ENCODE measurements around the gene MAST1. TPM values are rescaled to one million over a fixed set of nuclear protein-coding genes. Genes with fewer than 3 reads are reported as not detected.

Gene MAST1
- total RNA-seq, 1 experiment from 2014 or later: 28.9 TPM

GRCh38 chr19:12859546-12859945, 21.2 kb downstream of the MAST1 start:
- H3K9me2 ChIP-seq (ENCODE audit: insufficient read depth): no peaks in the 10 kb centered on the region
- no peak overlapping the region for H2AFZ ChIP-seq (ENCODE audit: low read depth, low read length, poor library complexity, severe bottlenecking)
- H3K9me3 ChIP-seq (ENCODE audit: control insufficient read depth in 1 of 2, insufficient read depth in 1 of 2, low read depth in 1 of 2, low read length in 2 of 2): no peaks in the 10 kb centered on the region
- peaks cover 9 to 13% of the 10 kb centered on the region in 2 experiments; a peak in 3 of 4 replicates for H3K36me3 ChIP-seq (ENCODE audit: control insufficient read depth in 1 of 2, insufficient read depth in 2 of 2, low read length in 2 of 2)
- no peak overlapping the region for H3K27ac ChIP-seq (ENCODE audit: low read depth, low read length)
- ATAC-seq: no peak
- DNase-seq (ENCODE audit: low read depth, low spot score): no peak
- no peaks in the 10 kb centered on the region for H4K20me1 ChIP-seq (ENCODE audit: insufficient read depth)
- no peaks in the 10 kb centered on the region for H3K4me1 ChIP-seq (ENCODE audit: control insufficient read depth in 1 of 2, insufficient read depth in 2 of 2, low read length in 2 of 2)
- H3K27me3 ChIP-seq (ENCODE audit: insufficient read depth, low read length): no peaks in the 10 kb centered on the region
- intact Hi-C loops (cut with micrococcal nuclease): no loop called here
- TF ChIP-seq FOSL1 (IDR thresholded peaks at IDR 0.05; ENCODE audit: low read depth) (no peak), ZBTB33 (IDR thresholded peaks at IDR 0.05; ENCODE audit: extremely low read depth, insufficient replicate concordance, low read length) (no peak), JUND (IDR thresholded peaks at IDR 0.05) (no peak), EZH2 (IDR thresholded peaks at IDR 0.05) (no peak), SP1 (IDR thresholded peaks at IDR 0.05; ENCODE audit: low read depth) (no peak), ZFX (IDR thresholded peaks at IDR 0.05) (no peak), SRF (IDR thresholded peaks at IDR 0.05; ENCODE audit: low read depth) (no peak), RAD21 (IDR thresholded peaks at IDR 0.05; ENCODE audit: low read depth) (no peak), ATF3 (IDR thresholded peaks at IDR 0.05) (no peak), CBX3 (IDR thresholded peaks at IDR 0.05; ENCODE audit: low read depth) (no peak), POLR2A (IDR thresholded peaks at IDR 0.05; ENCODE audit: borderline replicate concordance, extremely low read depth, insufficient read depth, insufficient read length) (no peak), YY1 (IDR thresholded peaks at IDR 0.05; ENCODE audit: extremely low read depth, insufficient replicate concordance, low read depth, low read length) (no peak), POLR2AphosphoS5 (IDR thresholded peaks at IDR 0.05; ENCODE audit: low read depth, low read length) (no peak), ZNF274 (IDR thresholded peaks at IDR 0.05; ENCODE audit: low read depth, low read length) (no peak), EGR1 (IDR thresholded peaks at IDR 0.05; ENCODE audit: low read depth) (no peak), EZH2phosphoT487 (IDR thresholded peaks at IDR 0.05; ENCODE audit: borderline replicate concordance) (no peak)
- TF ChIP-seq, protein P1, sequence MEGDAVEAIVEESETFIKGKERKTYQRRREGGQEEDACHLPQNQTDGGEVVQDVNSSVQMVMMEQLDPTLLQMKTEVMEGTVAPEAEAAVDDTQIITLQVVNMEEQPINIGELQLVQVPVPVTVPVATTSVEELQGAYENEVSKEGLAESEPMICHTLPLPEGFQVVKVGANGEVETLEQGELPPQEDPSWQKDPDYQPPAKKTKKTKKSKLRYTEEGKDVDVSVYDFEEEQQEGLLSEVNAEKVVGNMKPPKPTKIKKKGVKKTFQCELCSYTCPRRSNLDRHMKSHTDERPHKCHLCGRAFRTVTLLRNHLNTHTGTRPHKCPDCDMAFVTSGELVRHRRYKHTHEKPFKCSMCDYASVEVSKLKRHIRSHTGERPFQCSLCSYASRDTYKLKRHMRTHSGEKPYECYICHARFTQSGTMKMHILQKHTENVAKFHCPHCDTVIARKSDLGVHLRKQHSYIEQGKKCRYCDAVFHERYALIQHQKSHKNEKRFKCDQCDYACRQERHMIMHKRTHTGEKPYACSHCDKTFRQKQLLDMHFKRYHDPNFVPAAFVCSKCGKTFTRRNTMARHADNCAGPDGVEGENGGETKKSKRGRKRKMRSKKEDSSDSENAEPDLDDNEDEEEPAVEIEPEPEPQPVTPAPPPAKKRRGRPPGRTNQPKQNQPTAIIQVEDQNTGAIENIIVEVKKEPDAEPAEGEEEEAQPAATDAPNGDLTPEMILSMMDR (IDR thresholded peaks at IDR 0.05 in 2 of 3, conservative IDR thresholded peaks at IDR 0.05 in 1 of 3; ENCODE audit: borderline replicate concordance in 1 of 3, insufficient read depth in 1 of 3, low read depth in 2 of 3, low read length in 2 of 3): no peak
- ChIA-PET POLR2A (no interaction called here), CTCF (no interaction called here), RAD21 (ENCODE audit: low non-redundant PET in 1 of 2, low total read pairs in 2 of 2, uncharacterized antibody in 2 of 2, unreplicated experiment in 2 of 2) (no interaction called here)
- BruUV-seq (replicated peaks): no TSS peak
- no peak overlapping the region for H3K9ac ChIP-seq (ENCODE audit: low read length)
- H3K4me3 ChIP-seq (replicated peaks in 1 of 2; ENCODE audit: low read depth in 1 of 2, low read length in 2 of 2): no peak overlapping the region
- no peak overlapping the region for H3K4me2 ChIP-seq (ENCODE audit: low read length)
- H3K79me2 ChIP-seq (ENCODE audit: insufficient read depth, low read length): no peaks in the 10 kb centered on the region
